ENCODE results near the gene STK17B. TPM values are rescaled to one million over a fixed set of nuclear protein-coding genes. Genes with fewer than 3 reads are reported as not detected.

The STK17B gene
- total and polyA plus RNA-seq, 9 of the 15 experiments (the other 6 are each of a cell fraction or from before 2014, with no cell fraction given): 2.3 to 17.7 (median 8.5) TPM

- POLR2A ChIA-PET: interaction anchor here (0.8 to 1.8 kb wide), 2 partner anchors 9 to 24 kb away, joined by 3 read pairs; no protein-coding TSS in a partner anchor
- intact Hi-C loops (cut with micrococcal nuclease): no loop called here
- no peak for FAIRE-seq
These were observed 24.4 kb upstream of the STK17B start for GRCh38 chr2:196195758-196196157.

More at GRCh38 chr2:196195758-196196157, 24.4 kb upstream of the STK17B start:
- WGBS (ENCODE audit: insufficient coverage, low coverage, missing lambda C conversion rate): 34% methylated on average over 3 of the region's 4 CpGs
- Histone ChIP-seq H3K4me3 (no peak overlapping the region), H2AFZ (ENCODE audit: low read depth, low read length) (peak overlapping the region; percentile 52; the same call in 1 of the 2 replicates), H3K79me2 (ENCODE audit: control insufficient read depth, insufficient read depth, low read length) (no peaks in the 10 kb centered on the region), H3K27me3 (ENCODE audit: control insufficient read depth in 2 of 2, insufficient read depth in 2 of 2, low read length in 2 of 2) (no peaks in the 10 kb centered on the region), H3K36me3 (ENCODE audit: control insufficient read depth, insufficient read depth, low read length) (no peaks in the 10 kb centered on the region), H3K9me3 (replicated peaks; ENCODE audit: control insufficient read depth, insufficient read depth, low read depth, low read length) (no peaks in the 10 kb centered on the region), H3K4me2 (ENCODE audit: insufficient read depth, low read length) (no peak overlapping the region), H3K9me1 (ENCODE audit: control insufficient read depth, insufficient read depth, low read length) (no peaks in the 10 kb centered on the region), H4K20me1 (replicated peaks; ENCODE audit: control insufficient read depth, insufficient read depth, low read length) (no peaks in the 10 kb centered on the region), H3K9ac (ENCODE audit: insufficient read depth in 1 of 2, low read depth in 2 of 2, low read length in 2 of 2) (no peak overlapping the region), H3K27ac (ENCODE audit: extremely low read depth, low read depth, low read length) (no peak overlapping the region), H3K4me1 (replicated peaks in 1 of 2; ENCODE audit: control insufficient read depth in 2 of 2, insufficient read depth in 2 of 2, low read length in 2 of 2) (no peaks in the 10 kb centered on the region)
- in situ Hi-C loops (cut with MboI): no loop called here
- no peak for TF ChIP-seq ETS1 (conservative IDR thresholded peaks at IDR 0.05; ENCODE audit: control insufficient read depth, low read depth, low read length)
- no peak for TF ChIP-seq KDM5B (IDR thresholded peaks at IDR 0.05; ENCODE audit: insufficient replicate concordance, low read depth, low read length)
- TF ChIP-seq LEF1 (IDR thresholded peaks at IDR 0.05): no peak
- TF ChIP-seq ZNF76 (CRISPR knock-in tag; IDR thresholded peaks at IDR 0.05; ENCODE audit: borderline replicate concordance): no peak
- no peak for TF ChIP-seq CBX2 (IDR thresholded peaks at IDR 0.05; ENCODE audit: insufficient read depth, low read length, poor library complexity, severe bottlenecking)
- DNase-seq (ENCODE audit: extremely low read depth in 1 of 4, low spot score in 3 of 4) (no peak), ATAC-seq (no peak)
- CTCF ChIA-PET (ENCODE audit: low intra/inter-chr PET ratio): no interaction called here
- no TSS peak for BruUV-seq (replicated peaks)
